Glutamatergic neuron (in vitro differentiated cells): ENCODE measurements around the gene KLHL22. TPM values are rescaled to one million over a fixed set of nuclear protein-coding genes. Genes with fewer than 3 reads are reported as not detected.
A peak's percentile ranks its signal among the peaks of the same experiment; 100 is the strongest.
"Not testable (repeated sequence)": the region's sequence is repeated elsewhere in the genome, so short reads cannot be mapped to it uniquely, and the experiment has no call there.

ENCODE experiments used
- DNase-seq: peaks from one replicate; pipeline ENCODE4 v3.0.0; 2022
- H3K27ac Mint-ChIP-seq: one replicate; pipeline ENCODE4 v1.8.0; 2020; ENCODE audit warnings: mild to moderate bottlenecking, mixed read lengths, inconsistent platforms; ENCODE audit not compliant: unreplicated experiment
- H3K27me3 Mint-ChIP-seq: one replicate; pipeline ENCODE4 v1.8.0; 2020; ENCODE audit warnings: mild to moderate bottlenecking, moderate library complexity, mixed read lengths, inconsistent platforms; ENCODE audit not compliant: unreplicated experiment
- H3K36me3 Mint-ChIP-seq: one replicate; pipeline ENCODE4 v1.8.0; 2020; ENCODE audit warnings: mild to moderate bottlenecking, mixed read lengths, inconsistent platforms; ENCODE audit not compliant: unreplicated experiment
- H3K4me1 Mint-ChIP-seq: one replicate; pipeline ENCODE4 v1.8.0; 2020; ENCODE audit warnings: mild to moderate bottlenecking, low read depth, mixed read lengths, inconsistent platforms; ENCODE audit not compliant: unreplicated experiment
- H3K4me3 Mint-ChIP-seq: one replicate; pipeline ENCODE4 v1.8.0; 2020; ENCODE audit warnings: mild to moderate bottlenecking, mixed read lengths, inconsistent platforms; ENCODE audit not compliant: unreplicated experiment
- H3K9me3 Mint-ChIP-seq: one replicate; pipeline ENCODE4 v1.8.0; 2020; ENCODE audit warnings: mild to moderate bottlenecking, moderate library complexity, mixed read lengths, inconsistent platforms; ENCODE audit not compliant: unreplicated experiment
- long read RNA-seq: library from polyadenylated mRNA; unstranded; transcript quantifications from one replicate; pipeline ENCODE4 v2.0.0, GENCODE V29; 2020; ENCODE audit not compliant: unreplicated experiment
- total RNA-seq: library from RNA; stranded (reverse); fragmentation: NEBNext Ultra II Directional; extraction: Animal tissue kit (Norgen Biotek cat#: 25700); gene quantifications from one replicate; pipeline ENCODE4 v1.2.1, GENCODE V29; 2021; ENCODE audit not compliant: unreplicated experiment
- TF ChIP-seq, protein P1 (sequence below): fragments of 200-600 bp; sonication (generic); IDR thresholded peaks from one replicate; pipeline ENCODE4 v1.5.0; 2021; ENCODE audit not compliant: partially characterized antibody, unreplicated experiment

Gene KLHL22, protein sequence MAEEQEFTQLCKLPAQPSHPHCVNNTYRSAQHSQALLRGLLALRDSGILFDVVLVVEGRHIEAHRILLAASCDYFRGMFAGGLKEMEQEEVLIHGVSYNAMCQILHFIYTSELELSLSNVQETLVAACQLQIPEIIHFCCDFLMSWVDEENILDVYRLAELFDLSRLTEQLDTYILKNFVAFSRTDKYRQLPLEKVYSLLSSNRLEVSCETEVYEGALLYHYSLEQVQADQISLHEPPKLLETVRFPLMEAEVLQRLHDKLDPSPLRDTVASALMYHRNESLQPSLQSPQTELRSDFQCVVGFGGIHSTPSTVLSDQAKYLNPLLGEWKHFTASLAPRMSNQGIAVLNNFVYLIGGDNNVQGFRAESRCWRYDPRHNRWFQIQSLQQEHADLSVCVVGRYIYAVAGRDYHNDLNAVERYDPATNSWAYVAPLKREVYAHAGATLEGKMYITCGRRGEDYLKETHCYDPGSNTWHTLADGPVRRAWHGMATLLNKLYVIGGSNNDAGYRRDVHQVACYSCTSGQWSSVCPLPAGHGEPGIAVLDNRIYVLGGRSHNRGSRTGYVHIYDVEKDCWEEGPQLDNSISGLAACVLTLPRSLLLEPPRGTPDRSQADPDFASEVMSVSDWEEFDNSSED
- 20.2 TPM for total RNA-seq
- long read RNA-seq, partial matches to known transcripts: 1 of 9 reads
- long read RNA-seq, other reads (novel, unspliced or antisense): 5 of 9 reads

DNA sequence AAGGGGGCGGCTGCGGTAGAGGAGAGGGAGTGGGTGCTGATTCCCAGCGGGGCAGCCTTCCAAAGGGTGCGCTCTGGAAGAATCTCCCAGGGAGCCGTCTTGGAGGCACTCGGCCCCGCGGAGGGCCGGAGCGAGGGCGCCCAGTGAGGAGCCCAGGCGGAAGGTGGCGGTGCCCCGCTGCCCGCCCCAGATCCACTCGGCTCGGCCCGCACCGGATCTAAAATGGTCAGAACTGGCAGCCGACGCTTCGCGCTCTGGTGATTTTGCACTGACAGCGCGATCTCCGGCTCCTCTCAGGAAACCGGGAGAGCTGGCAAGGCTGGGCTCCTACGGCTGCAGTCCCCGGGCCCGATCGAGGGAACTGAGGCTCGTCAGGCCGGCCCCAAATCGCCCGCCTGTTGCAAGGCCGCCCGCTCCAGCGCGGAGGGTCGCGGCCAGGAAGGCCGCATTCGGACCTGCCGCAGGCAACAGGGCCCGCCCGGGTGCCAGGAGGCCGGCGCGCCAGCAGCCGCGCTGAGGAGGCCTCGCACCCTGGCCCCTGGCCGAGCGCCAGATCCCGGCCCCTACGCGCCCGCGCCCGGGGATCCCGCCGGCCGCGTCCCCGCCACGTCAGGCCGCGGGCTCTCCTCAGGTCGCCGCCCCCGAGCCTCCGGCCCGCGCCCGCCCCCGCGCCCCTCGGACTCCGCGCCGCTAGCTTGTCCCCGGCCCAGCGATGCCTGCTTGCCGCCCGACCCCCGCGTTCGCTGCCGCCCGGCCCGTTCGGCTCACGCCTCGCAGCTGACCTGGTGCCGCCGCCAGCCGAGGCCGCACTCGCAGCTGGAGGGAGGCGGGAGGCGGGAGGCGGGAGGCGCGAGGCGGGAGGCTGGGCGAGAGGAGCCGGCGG, at the start of gene KLHL22:
KLHL22 (minus strand) TSS at position 818 of the 883 bp plus-strand sequence. CDS start 6,584 bp downstream, outside the sequence.
- Mint-ChIP-seq H3K9me3 (peaks cover 9% of the 10 kb centered on the region), H3K36me3 (no peaks in the 10 kb centered on the region), H3K27me3 (peaks cover 11% of the 10 kb centered on the region), H3K4me1 (peaks cover 3% of the 10 kb centered on the region), H3K27ac (peak within 1 kb of the TSS; percentile 64), H3K4me3 (peak within 1 kb of the TSS; percentile 87)
- TF ChIP-seq, protein P1, sequence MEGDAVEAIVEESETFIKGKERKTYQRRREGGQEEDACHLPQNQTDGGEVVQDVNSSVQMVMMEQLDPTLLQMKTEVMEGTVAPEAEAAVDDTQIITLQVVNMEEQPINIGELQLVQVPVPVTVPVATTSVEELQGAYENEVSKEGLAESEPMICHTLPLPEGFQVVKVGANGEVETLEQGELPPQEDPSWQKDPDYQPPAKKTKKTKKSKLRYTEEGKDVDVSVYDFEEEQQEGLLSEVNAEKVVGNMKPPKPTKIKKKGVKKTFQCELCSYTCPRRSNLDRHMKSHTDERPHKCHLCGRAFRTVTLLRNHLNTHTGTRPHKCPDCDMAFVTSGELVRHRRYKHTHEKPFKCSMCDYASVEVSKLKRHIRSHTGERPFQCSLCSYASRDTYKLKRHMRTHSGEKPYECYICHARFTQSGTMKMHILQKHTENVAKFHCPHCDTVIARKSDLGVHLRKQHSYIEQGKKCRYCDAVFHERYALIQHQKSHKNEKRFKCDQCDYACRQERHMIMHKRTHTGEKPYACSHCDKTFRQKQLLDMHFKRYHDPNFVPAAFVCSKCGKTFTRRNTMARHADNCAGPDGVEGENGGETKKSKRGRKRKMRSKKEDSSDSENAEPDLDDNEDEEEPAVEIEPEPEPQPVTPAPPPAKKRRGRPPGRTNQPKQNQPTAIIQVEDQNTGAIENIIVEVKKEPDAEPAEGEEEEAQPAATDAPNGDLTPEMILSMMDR: no peak
- DNase-seq: no peak

DNA sequence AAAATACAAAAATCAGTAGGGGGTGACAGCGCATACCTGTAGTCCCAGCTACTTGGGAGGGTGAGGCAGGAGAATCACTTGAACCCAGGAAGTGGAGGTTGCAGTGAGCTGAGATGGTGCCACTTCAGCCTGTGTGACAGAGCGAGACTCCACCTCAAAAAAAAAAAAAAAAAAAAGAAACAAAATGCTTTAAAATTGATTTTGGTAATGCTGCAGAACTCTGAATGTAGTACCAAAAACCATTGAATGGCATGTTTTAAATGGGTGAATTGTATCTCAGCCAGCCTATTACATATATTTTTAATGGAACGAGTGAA, 49.7 kb upstream of the KLHL22 start:
- H3K4me3 Mint-ChIP-seq, H3K27ac Mint-ChIP-seq, H3K27me3 Mint-ChIP-seq, H3K36me3 Mint-ChIP-seq, DNase-seq, H3K9me3 Mint-ChIP-seq: not testable (repeated sequence)
- H3K4me1 Mint-ChIP-seq: peaks cover 23% of the 10 kb centered on the region

DNA sequence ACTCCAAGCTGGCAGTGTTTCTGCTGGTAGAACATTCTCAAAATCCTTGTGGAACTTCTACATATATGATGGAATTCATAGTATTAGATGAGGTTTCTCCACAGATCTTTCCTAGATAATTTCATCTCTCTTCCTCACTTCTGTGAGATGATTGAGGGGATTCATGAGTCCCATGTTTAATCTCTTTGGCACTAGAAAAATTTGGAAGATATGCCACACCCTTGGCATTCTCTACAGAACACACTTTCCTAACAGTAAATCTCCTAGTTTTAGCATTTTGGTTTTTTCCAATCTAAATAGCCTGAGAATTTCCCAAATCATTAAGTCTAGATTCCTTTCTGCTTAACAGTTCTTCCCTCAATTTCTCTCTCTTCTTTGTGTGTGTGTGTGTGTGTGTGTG, 47.1 kb upstream of the KLHL22 start:
- Mint-ChIP-seq H3K4me1 (peaks cover 10% of the 10 kb centered on the region), H3K27me3 (no peaks in the 10 kb centered on the region), H3K27ac (no peak overlapping the region), H3K4me3 (no peak overlapping the region), H3K9me3 (no peaks in the 10 kb centered on the region), H3K36me3 (peaks cover 9% of the 10 kb centered on the region)
- TF ChIP-seq, protein P1: no peak
- no peak for DNase-seq

DNA sequence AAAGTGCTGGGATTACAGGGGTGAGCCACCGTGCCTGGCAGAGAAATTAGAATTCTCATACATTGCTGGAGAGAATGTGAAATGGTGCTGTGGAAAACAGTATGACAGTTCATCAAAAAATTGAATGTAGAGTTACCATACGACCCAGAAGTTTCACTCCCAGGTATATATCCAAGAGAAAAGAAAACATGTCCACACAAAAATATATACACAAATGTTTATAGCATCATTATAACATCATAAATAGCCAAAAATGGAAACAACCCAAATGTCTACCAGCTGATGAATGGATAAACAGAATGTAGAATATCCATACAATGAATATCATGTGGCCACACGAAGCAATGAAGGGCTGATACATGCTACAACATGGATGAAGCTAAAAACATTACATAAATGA, 46.5 kb upstream of the KLHL22 start:
- no peak for DNase-seq
- Mint-ChIP-seq H3K9me3 (no peaks in the 10 kb centered on the region), H3K36me3 (peaks cover 9% of the 10 kb centered on the region), H3K4me3 (no peak overlapping the region), H3K27ac (no peak overlapping the region), H3K27me3 (no peaks in the 10 kb centered on the region), H3K4me1 (peaks cover 10% of the 10 kb centered on the region)
- TF ChIP-seq, protein P1: no peak

DNA sequence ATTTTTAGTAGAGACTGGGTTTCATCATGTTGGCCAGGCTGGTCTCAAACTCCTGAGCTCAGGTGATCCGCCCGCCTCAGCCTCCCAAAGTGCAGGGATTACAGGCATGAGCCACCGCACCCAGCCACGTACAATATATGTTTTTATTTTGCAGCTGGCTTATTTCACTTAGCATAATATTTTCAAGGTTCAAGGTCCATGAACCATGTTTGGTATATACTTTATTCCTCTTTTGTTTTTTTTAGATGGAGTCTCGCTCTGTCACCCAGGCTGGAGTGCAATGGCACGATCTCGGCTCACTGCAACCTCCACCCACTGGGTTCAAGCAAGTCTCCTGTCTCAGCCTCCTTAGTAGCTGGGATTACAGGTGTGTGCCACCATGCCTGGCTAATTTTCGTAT, 43.3 kb upstream of the KLHL22 start:
- H3K27ac Mint-ChIP-seq, H3K36me3 Mint-ChIP-seq, H3K4me3 Mint-ChIP-seq, DNase-seq, H3K27me3 Mint-ChIP-seq, H3K9me3 Mint-ChIP-seq: not testable (repeated sequence)
- peaks cover 11% of the 10 kb centered on the region for H3K4me1 Mint-ChIP-seq
